Testis (tissue), 2 donors: ENCODE data around the gene RASD2.

ENCODE experiments used
- CTCF ChIP-seq, 3 experiments: fragments of 450-650 bp in 2 of 3; fragments of 200-600 bp in 1 of 3; sonication (generic) in 1 of 3; IDR thresholded peaks; one replicate each; pipeline ENCODE4 v1.5.1; 2016 to 2019; ENCODE audit warnings: antibody characterized with exemption in 3 of 3, mild to moderate bottlenecking in 2 of 3, moderate library complexity in 1 of 3
- POLR2A ChIP-seq: fragments of 450-650 bp; IDR thresholded peaks from one replicate; pipeline ENCODE4 v1.6.1; 2017; ENCODE audit warnings: antibody characterized with exemption, mild to moderate bottlenecking, moderate library complexity

GRCh38 chr22:35600476-35600875 lies 59.8 kb downstream of the RASD2 start:
- TF ChIP-seq CTCF (IDR thresholded peaks at IDR 0.05): no peak
- no peak for TF ChIP-seq POLR2A
